GM10847 (cell line): Measurements from ENCODE around the gene ITGA11.

Experiments
- POLR2A ChIP-seq: IDR thresholded peaks from 2 replicates; pipeline ENCODE4 v1.6.1; 2011; ENCODE audit not compliant: insufficient read length; ENCODE audit errors: extremely low read depth

Gene ITGA11

GRCh38 chr15:68391121-68391520 is 40.8 kb downstream of the ITGA11 start:
- no peak for TF ChIP-seq POLR2A

GRCh38 chr15:68389936-68390817 is 41.8 kb downstream of the ITGA11 start:
- no peak for TF ChIP-seq POLR2A

GRCh38 chr15:68389041-68389930 is 42.7 kb downstream of the ITGA11 start:
- no peak for TF ChIP-seq POLR2A

- TF ChIP-seq POLR2A, result no peak
Observed at GRCh38 chr15:68387381-68388143, 44.4 kb downstream of the ITGA11 start.

GRCh38 chr15:68386587-68387288 is 45.2 kb downstream of the ITGA11 start:
- TF ChIP-seq POLR2A, result no peak

GRCh38 chr15:68385671-68386586 is 46.0 kb downstream of the ITGA11 start:
- no peak for TF ChIP-seq POLR2A

- TF ChIP-seq POLR2A, result no peak
Observed at GRCh38 chr15:68385240-68385561, 46.8 kb downstream of the ITGA11 start.

GRCh38 chr15:68384451-68385239 is 47.3 kb downstream of the ITGA11 start:
- TF ChIP-seq POLR2A, result no peak

- no peak for TF ChIP-seq POLR2A
Observed at GRCh38 chr15:68383161-68384074, 48.5 kb downstream of the ITGA11 start.

- no peak for TF ChIP-seq POLR2A
Observed at GRCh38 chr15:68382286-68383007, 49.5 kb downstream of the ITGA11 start.

- no peak for TF ChIP-seq POLR2A
Observed at GRCh38 chr15:68380456-68380855, 51.5 kb downstream of the ITGA11 start.
